ENCODE measurements around the gene SPACA6.
"Not testable (repeated sequence)": the region's sequence is repeated elsewhere in the genome, so short reads cannot be mapped to it uniquely, and the experiment has no call there.

SPACA6 gene

GRCh38 chr19:51675911-51676565, 17.1 kb upstream of the SPACA6 start:
- TF ChIP-seq CTCF (IDR thresholded peaks at IDR 0.05; ENCODE audit: low read depth, low read length, missing control alignments): peak; percentile 36

GRCh38 chr19:51676566-51677083, 16.5 kb upstream of the SPACA6 start:
- DNase-seq (ENCODE audit: extremely low read depth, low read depth): no peak
- no peak overlapping the region for H3K4me3 ChIP-seq (replicated peaks; ENCODE audit: low read depth, low read length)
- TF ChIP-seq CTCF (IDR thresholded peaks at IDR 0.05; ENCODE audit: low read depth, low read length, missing control alignments): no peak

More at GRCh38 chr19:51675911-51676565, 17.1 kb upstream of the SPACA6 start:
- not testable (repeated sequence) for H3K4me3 ChIP-seq (replicated peaks; ENCODE audit: low read depth, low read length); DNase-seq (ENCODE audit: extremely low read depth, low read depth)

GRCh38 chr19:51680474-51680873, 12.7 kb upstream of the SPACA6 start:
- TF ChIP-seq CTCF (IDR thresholded peaks at IDR 0.05; ENCODE audit: low read depth, low read length, missing control alignments): no peak
- H3K4me3 ChIP-seq (replicated peaks; ENCODE audit: low read depth, low read length): no peak overlapping the region
- DNase-seq (ENCODE audit: extremely low read depth, low read depth): no peak

GRCh38 chr19:51681286-51681941, 11.7 kb upstream of the SPACA6 start:
- TF ChIP-seq CTCF (IDR thresholded peaks at IDR 0.05; ENCODE audit: low read depth, low read length, missing control alignments): no peak
- H3K4me3 ChIP-seq (replicated peaks; ENCODE audit: low read depth, low read length): no peak overlapping the region
- DNase-seq (ENCODE audit: extremely low read depth, low read depth): no peak

GRCh38 chr19:51686171-51686570, 7.0 kb upstream of the SPACA6 start:
- no peak for TF ChIP-seq CTCF (IDR thresholded peaks at IDR 0.05; ENCODE audit: low read depth, low read length, missing control alignments)
- no peak for DNase-seq (ENCODE audit: extremely low read depth, low read depth)
- no peak overlapping the region for H3K4me3 ChIP-seq (replicated peaks; ENCODE audit: low read depth, low read length)

- H3K4me3 ChIP-seq (replicated peaks; ENCODE audit: low read depth, low read length): peak overlapping the region; percentile 82
- DNase-seq (ENCODE audit: extremely low read depth, low read depth): no peak
- TF ChIP-seq CTCF (IDR thresholded peaks at IDR 0.05; ENCODE audit: low read depth, low read length, missing control alignments): no peak
Observed at GRCh38 chr19:51687791-51688670, 5.1 kb upstream of the SPACA6 start.
